ENCODE data around the gene VAC14. TPM values are rescaled to one million over a fixed set of nuclear protein-coding genes. Genes with fewer than 3 reads are reported as not detected.

Gene VAC14
- total and polyA plus RNA-seq, 2 experiments from 2014 or later, result 62.8 to 63.9 TPM

DNA sequence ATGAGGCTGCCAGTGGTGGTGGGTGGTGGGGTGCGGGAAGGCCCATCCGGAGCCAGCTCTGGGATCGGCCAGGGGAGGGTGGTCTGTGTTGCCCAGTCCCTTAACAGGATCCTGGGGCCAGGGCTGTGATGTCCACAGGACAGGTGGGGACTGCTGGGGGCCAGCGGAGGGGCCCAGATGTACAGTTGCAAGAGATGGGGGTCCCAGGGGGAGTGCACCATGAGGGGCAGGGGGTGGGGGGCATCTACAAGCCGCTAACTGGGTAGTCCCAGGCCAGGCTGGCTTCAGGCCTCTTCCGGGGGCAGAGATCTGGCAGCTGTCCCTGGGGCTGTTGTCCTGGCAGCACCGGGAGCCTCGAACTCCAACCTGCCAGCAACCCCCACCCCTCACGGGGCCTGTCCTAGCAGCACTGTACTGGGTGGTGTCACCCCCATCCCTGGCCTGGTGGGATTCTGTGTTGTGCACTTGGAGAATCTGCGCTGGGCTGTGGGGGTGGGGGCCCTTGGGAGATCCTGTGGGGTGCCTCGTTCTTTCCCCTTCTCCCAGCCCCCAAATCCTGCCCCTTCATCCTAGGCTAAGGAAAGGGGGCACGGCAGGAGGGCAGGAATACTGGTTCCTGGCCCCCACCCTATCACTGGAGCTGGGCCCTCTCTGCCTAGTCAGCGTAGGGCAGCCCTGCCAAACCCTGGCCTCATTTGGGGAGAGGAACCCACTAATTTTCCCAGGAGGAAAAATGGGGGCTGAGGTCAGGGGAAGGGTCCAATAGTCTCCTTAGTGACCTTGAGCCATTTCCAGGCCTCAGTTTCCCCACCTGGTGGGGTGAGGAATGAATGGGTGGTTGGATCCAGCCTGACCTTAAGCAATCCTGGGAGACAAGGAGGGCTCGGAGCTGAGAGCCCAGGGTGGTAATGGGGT, 116.6 kb downstream of the VAC14 start:
- Histone ChIP-seq H3K4me3 (peak overlapping the region; percentile 80), H3K27me3 (no peaks in the 10 kb centered on the region), H3K27ac (no peak overlapping the region), H3K4me1 (ENCODE audit: low read depth) (peaks cover 35% of the 10 kb centered on the region), H3K9me3 (ENCODE audit: low read depth) (no peaks in the 10 kb centered on the region), H3K36me3 (peaks cover 8% of the 10 kb centered on the region)
- DNase-seq (ENCODE audit: low read depth in 1 of 2, low spot score in 1 of 2), result no peak
- TF ChIP-seq, protein P1, sequence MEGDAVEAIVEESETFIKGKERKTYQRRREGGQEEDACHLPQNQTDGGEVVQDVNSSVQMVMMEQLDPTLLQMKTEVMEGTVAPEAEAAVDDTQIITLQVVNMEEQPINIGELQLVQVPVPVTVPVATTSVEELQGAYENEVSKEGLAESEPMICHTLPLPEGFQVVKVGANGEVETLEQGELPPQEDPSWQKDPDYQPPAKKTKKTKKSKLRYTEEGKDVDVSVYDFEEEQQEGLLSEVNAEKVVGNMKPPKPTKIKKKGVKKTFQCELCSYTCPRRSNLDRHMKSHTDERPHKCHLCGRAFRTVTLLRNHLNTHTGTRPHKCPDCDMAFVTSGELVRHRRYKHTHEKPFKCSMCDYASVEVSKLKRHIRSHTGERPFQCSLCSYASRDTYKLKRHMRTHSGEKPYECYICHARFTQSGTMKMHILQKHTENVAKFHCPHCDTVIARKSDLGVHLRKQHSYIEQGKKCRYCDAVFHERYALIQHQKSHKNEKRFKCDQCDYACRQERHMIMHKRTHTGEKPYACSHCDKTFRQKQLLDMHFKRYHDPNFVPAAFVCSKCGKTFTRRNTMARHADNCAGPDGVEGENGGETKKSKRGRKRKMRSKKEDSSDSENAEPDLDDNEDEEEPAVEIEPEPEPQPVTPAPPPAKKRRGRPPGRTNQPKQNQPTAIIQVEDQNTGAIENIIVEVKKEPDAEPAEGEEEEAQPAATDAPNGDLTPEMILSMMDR (IDR thresholded peaks at IDR 0.05; ENCODE audit: low read depth, low read length), result no peak

DNA sequence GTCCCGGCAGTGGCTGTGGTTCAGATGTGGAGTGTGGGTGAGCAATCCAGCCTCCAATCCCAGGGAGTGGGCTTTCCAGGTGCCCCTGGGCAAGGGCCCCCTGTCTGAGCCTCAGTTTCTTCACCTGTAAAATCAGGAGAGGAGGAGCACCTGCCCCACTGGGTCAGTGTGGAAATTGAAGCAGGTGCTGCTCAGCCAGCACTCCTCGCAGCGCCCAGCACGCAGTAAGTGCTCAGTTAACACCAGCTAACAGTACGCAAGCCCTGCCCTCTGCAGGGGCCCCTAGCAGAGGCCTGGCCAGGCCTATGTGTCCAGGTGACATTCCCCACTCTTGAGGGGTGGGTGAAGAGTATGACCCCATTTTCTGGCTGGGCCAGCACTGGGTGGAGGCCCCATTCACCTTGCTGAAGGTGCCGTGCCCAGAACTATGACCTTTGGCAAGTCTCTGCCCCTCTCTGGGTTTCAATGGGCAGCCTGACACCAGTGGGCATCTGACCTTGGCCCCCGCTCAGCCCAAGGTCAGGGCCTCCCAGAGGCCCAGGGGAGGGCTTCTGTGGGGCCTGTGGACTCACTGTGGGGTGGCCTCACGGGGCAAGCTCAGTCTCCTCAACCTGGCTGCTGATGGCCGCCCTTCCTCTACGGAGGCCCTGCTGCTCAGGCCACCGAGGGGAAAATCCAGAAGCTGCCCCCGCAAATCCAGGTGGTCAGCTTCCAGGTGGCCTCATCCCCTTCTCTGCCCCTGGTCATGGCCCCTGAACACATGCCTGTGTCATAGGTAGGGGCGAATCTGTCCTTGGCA, 117.6 kb downstream of the VAC14 start:
- Histone ChIP-seq H3K27ac (no peak overlapping the region), H3K9me3 (ENCODE audit: low read depth) (no peaks in the 10 kb centered on the region), H3K27me3 (no peaks in the 10 kb centered on the region), H3K4me1 (ENCODE audit: low read depth) (peaks cover 27% of the 10 kb centered on the region), H3K36me3 (peaks cover 18% of the 10 kb centered on the region), H3K4me3 (no peak overlapping the region)
- TF ChIP-seq, protein P1 (IDR thresholded peaks at IDR 0.05; ENCODE audit: low read depth, low read length), result no peak
- no peak for DNase-seq (ENCODE audit: low read depth in 1 of 2, low spot score in 1 of 2)

DNA sequence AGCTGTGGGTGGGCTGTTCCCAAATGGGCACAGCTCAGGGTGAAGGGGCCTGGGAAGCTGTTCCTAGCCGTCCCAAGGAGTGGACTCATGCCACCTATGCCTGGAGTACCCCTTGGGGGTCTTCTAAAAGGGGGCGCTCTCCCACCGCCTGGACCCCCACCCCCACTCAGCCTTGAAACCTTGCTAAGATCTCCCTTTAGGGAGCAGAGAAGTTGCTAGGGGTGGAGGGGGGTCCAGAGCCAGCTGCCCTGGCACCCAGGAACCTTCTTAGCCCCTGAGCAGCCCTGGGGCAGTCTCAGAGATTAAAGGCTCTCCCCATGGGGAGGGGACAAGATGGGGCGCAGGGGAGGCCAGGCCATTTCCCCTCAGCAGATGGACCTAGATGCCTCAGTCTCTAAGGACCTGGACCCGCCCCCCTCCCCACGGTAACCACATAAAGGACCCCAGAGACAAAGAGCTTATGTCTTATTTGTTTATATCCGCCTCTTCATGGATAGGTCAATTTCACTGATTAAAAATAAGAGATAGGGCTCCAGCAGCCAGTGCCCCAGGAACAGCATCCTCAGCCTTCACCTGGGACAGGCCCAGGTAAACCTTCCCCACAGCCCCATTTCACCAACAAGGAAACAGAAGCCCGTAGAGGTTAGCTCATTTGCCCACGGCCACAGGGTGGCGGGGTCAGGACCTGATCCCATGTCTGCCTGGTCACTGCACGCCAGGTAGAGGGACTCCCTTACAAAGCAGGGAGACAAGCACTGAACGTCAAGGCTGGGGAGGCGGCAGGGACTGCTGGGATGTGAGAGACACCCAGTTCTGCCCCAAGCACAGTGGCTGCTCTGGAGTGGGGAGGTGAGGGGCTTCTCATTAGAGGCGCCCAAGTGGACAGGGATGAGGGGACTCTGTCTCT, 118.5 kb downstream of the VAC14 start:
- H3K27ac ChIP-seq, result no peak overlapping the region
- peaks cover 18% of the 10 kb centered on the region for H3K4me1 ChIP-seq (ENCODE audit: low read depth)

DNA sequence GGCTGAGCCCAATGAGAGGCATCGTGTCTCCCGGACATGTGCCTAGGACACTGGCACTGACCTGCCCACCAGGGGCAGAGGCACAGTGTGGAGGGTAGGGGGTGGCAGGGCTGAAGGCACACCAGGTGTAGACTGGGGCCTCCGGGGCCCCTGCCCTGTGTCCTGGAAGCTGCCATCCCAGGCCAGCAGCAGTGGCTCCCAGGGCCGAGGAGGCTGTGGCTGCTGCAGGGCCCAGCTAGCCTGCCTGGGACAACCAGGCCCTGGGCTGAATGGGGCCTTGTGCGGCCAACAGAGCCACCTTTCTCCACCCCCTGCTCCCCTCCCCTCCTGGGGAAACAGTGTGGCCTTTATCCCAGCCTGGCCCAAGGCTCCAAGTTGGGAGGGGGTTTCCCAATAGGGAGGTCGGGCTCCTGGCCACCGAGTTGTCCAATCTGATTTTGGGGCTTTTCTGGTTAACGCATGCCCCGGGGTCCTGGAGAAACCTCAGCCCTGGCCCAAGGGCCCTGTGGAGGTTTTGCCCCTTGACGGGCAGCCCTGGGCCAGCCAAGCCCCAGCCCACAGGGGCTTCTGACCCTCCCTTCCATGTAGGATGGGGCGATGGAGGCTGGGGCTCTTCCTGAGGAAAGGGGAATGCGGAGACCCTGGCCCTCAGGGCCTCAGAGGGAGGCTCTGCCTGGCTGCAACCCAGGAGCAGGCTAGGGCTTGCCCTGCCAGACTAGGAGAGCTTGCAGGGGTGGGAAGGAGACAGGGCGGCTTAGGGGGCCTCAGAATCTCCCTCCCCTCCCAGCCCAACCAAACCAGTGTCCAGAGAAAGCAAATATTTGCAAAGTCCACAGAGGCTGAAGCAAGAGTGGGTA, 119.3 kb downstream of the VAC14 start:
- Histone ChIP-seq H3K27me3 (no peaks in the 10 kb centered on the region), H3K27ac (no peak overlapping the region), H3K4me1 (ENCODE audit: low read depth) (peaks cover 9% of the 10 kb centered on the region), H3K4me3 (no peak overlapping the region), H3K9me3 (ENCODE audit: low read depth) (no peaks in the 10 kb centered on the region), H3K36me3 (peaks cover 27% of the 10 kb centered on the region)
- DNase-seq (ENCODE audit: low read depth in 1 of 2, low spot score in 1 of 2), result no peak
- TF ChIP-seq, protein P1 (IDR thresholded peaks at IDR 0.05; ENCODE audit: low read depth, low read length), result no peak

More for the DNA sequence above, 118.5 kb downstream of the VAC14 start:
- H3K36me3 ChIP-seq, result peaks cover 19% of the 10 kb centered on the region
- TF ChIP-seq, protein P1 (IDR thresholded peaks at IDR 0.05; ENCODE audit: low read depth, low read length), result no peak
- no peaks in the 10 kb centered on the region for H3K27me3 ChIP-seq
- no peaks in the 10 kb centered on the region for H3K9me3 ChIP-seq (ENCODE audit: low read depth)
- H3K4me3 ChIP-seq, result no peak overlapping the region
- DNase-seq (ENCODE audit: low read depth in 1 of 2, low spot score in 1 of 2), result no peak

Data from cardiac muscle cell (in vitro differentiated cells and primary cell).